Lung (tissue), 12 donors: ENCODE measurements around the gene ZBTB32. TPM values are rescaled to one million over a fixed set of nuclear protein-coding genes. Genes with fewer than 3 reads are reported as not detected.

Experiments used
- ATAC-seq: fragments of 200-7000 bp; cut with Tn5 transposase; one replicate; pipeline ENCODE4 v1.9.1; 2020; ENCODE audit warnings: moderate number of reproducible peaks; ENCODE audit not compliant: insufficient read depth, low FRiP score
- DNase-seq, 3 donors: peaks; one replicate each; pipeline ENCODE4 v3.0.0-alpha.2; 2013 to 2017
- H3K27ac ChIP-seq, 2 donors: one replicate each; pipeline ENCODE4 v1.5.1; 2013; ENCODE audit warnings: mild to moderate bottlenecking in 2 of 2, moderate library complexity in 2 of 2, control low read depth in 1 of 2, inconsistent platforms in 1 of 2, low read depth in 1 of 2, low read length in 1 of 2
- H3K27me3 ChIP-seq, 3 donors: one replicate each; pipeline ENCODE4 v1.5.1; 2013; ENCODE audit warnings: low read length in 2 of 3; ENCODE audit not compliant: control insufficient read depth in 3 of 3, insufficient read depth in 3 of 3
- H3K36me3 ChIP-seq, 4 donors: one replicate each; pipeline ENCODE4 v1.5.1; 2013; ENCODE audit warnings: low read length in 4 of 4, mild to moderate bottlenecking in 1 of 4, moderate library complexity in 1 of 4; ENCODE audit not compliant: control insufficient read depth in 4 of 4, insufficient read depth in 4 of 4
- H3K4me1 ChIP-seq, 5 donors: one replicate each; pipeline ENCODE4 v1.5.1; 2013; ENCODE audit warnings: low read length in 5 of 5, mild to moderate bottlenecking in 2 of 5, moderate library complexity in 1 of 5; ENCODE audit not compliant: control insufficient read depth in 5 of 5, insufficient read depth in 5 of 5
- H3K4me3 ChIP-seq: one replicate; pipeline ENCODE4 v1.5.1; 2013; ENCODE audit warnings: mild to moderate bottlenecking, control low read depth, moderate library complexity
- H3K9ac ChIP-seq, 2 donors: one replicate each; pipeline ENCODE4 v1.5.1; 2013; ENCODE audit warnings: low read length in 2 of 2, control low read depth in 1 of 2; ENCODE audit not compliant: insufficient read depth in 1 of 2
- H3K9me3 ChIP-seq, 4 donors: one replicate each; pipeline ENCODE4 v1.5.1; 2013; ENCODE audit warnings: low read length in 3 of 4, mild to moderate bottlenecking in 1 of 4, moderate library complexity in 1 of 4; ENCODE audit not compliant: control insufficient read depth in 4 of 4, insufficient read depth in 3 of 4
- WGBS, 2 donors: extraction: QIAGEN DNeasy Blood & Tissue Kit; methylation state at CpG; one replicate each; pipeline ENCODE4 v1.1.7; 2013; 5-methylcytosine and 5-hydroxymethylcytosine counted together
- polyA plus RNA-seq, 2 donors: library from polyadenylated mRNA; stranded (reverse); fragments of 200-250 nt; gene quantifications; one replicate each; pipeline ENCODE4 v1.2.1, GENCODE V29; 2013
- total RNA-seq, 2 donors: library from RNA; depleted of rRNA in 1 of 2; stranded (reverse); fragments of >200 nt in 1 of 2; gene quantifications; one replicate each; pipeline ENCODE4 v1.2.1, GENCODE V29; 2014 to 2021
- TF ChIP-seq, protein P1 (sequence below): IDR thresholded peaks from 2 replicates; pipeline ENCODE4 v1.5.1; 2012; ENCODE audit warnings: mild to moderate bottlenecking; ENCODE audit errors: control extremely low read depth, extremely low read depth
- donor health status: control.
- donor health status: control.
- donor health status: Bipolar disorder and iron deficiency.
- donor health status: healthy.
- donor health status: DM: yes; HTN: yes; CAD: no.

The ZBTB32 gene
- total and polyA plus RNA-seq, 4 donors, result 0.22 to 0.63 (median 0.39) TPM

DNA sequence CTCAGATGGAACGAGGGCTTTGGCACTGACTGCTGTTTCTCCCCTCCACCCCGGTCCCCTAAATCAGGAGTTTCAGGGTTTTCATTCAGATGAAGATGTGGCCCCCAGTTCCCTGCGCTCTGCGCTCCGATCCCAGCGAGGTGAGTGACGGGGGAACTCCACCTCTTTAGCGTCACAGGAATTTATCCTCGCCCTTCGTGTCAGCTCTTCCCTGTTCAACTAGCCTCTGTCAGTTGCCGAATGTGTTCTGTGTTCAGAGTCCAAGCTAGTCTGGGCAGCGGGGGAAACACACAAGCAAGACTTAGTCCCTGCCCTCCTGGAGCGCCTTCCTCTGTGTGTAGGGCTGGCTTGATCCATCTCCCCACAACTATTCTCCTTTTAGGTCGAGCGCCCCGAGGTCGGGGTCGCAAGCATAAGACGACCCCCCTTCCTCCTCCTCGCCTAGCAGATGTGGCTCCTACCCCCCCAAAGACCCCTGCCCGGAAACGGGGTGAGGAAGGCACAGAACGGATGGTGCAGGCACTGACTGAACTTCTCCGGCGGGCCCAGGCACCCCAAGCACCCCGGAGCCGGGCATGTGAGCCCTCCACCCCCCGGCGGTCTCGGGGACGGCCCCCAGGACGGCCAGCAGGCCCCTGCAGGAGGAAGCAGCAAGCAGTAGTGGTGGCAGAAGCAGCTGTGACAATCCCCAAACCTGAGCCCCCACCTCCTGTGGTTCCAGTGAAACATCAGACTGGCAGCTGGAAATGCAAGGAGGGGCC lies 15.2 kb downstream of the ZBTB32 start:
- TF ChIP-seq, protein P1, sequence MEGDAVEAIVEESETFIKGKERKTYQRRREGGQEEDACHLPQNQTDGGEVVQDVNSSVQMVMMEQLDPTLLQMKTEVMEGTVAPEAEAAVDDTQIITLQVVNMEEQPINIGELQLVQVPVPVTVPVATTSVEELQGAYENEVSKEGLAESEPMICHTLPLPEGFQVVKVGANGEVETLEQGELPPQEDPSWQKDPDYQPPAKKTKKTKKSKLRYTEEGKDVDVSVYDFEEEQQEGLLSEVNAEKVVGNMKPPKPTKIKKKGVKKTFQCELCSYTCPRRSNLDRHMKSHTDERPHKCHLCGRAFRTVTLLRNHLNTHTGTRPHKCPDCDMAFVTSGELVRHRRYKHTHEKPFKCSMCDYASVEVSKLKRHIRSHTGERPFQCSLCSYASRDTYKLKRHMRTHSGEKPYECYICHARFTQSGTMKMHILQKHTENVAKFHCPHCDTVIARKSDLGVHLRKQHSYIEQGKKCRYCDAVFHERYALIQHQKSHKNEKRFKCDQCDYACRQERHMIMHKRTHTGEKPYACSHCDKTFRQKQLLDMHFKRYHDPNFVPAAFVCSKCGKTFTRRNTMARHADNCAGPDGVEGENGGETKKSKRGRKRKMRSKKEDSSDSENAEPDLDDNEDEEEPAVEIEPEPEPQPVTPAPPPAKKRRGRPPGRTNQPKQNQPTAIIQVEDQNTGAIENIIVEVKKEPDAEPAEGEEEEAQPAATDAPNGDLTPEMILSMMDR, result no peak
- peak overlapping the region in 1 of 2 donors; percentile 3 for H3K9ac ChIP-seq
- ATAC-seq (no peak), DNase-seq (no peak)
- no peak overlapping the region for H3K4me3 ChIP-seq
- peaks cover 9 to 41% (median 22%) of the 10 kb centered on the region in 4 donors for H3K36me3 ChIP-seq
- H3K4me1 ChIP-seq, result peaks cover 0 to 23% (median 15%) of the 10 kb centered on the region in 5 donors
- H3K27ac ChIP-seq, result no peak overlapping the region
- H3K9me3 ChIP-seq, result peaks cover 0 to 1% (median 0%) of the 10 kb centered on the region in 4 donors
- no peaks in the 10 kb centered on the region for H3K27me3 ChIP-seq
- WGBS, 2 donors, result 91 to 93% methylated on average over 28 to 32 of the region's 32 CpGs

GRCh38 chr19:35720163-35720524 lies 15.8 kb downstream of the ZBTB32 start:
- no peak overlapping the region for H3K4me3 ChIP-seq
- ATAC-seq, result no peak

GRCh38 chr19:35720648-35721047 lies 16.3 kb downstream of the ZBTB32 start:
- WGBS, 2 donors, result 90 to 96% methylated on average over 16 to 17 of the region's 17 CpGs
- Histone ChIP-seq H3K4me1 (peaks cover 0 to 20% (median 14%) of the 10 kb centered on the region in 5 donors), H3K27me3 (no peaks in the 10 kb centered on the region), H3K4me3 (no peak overlapping the region), H3K9ac (no peak overlapping the region), H3K36me3 (peaks cover 9 to 52% (median 27%) of the 10 kb centered on the region in 4 donors), H3K27ac (no peak overlapping the region), H3K9me3 (peaks cover 0 to 1% (median 0%) of the 10 kb centered on the region in 4 donors)
- TF ChIP-seq, protein P1, result no peak
- ATAC-seq (no peak), DNase-seq (no peak)

More at GRCh38 chr19:35720163-35720524, 15.8 kb downstream of the ZBTB32 start:
- Histone ChIP-seq H3K27ac (no peak overlapping the region), H3K27me3 (no peaks in the 10 kb centered on the region), H3K36me3 (peaks cover 9 to 47% (median 25%) of the 10 kb centered on the region in 4 donors), H3K9ac (no peak overlapping the region), H3K4me1 (peaks cover 0 to 23% (median 15%) of the 10 kb centered on the region in 5 donors), H3K9me3 (peaks cover 0 to 1% (median 0%) of the 10 kb centered on the region in 4 donors)
- TF ChIP-seq, protein P1, result no peak
- WGBS, 2 donors, result 93% methylated on average over 9 of the region's 9 CpGs
- DNase-seq, result no peak
